ENCODE data around the gene TAS2R31.

Gene TAS2R31

DNA sequence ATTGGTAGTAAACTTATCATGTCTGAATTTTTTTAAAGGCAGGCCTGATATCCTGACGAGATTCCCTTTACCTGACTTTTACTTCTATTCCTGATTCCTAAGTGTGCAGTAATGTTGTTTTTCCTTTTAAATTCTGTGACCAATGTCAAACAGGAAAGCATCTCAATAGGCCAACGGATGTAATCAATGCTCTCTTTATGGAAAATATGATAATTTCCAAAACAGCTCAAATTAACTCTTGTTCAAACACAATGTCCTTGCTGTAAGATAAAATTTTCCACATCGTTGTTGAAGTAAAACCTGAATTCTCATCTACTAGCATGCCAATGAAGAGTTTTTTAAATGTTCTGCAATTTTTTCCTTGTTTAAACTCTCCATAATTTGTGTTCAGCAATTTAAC lies 8.0 kb upstream of the TAS2R31 start:
- no peak for TF ChIP-seq RAD21 (IDR thresholded peaks at IDR 0.05; ENCODE audit: low read depth)
- no peak for TF ChIP-seq TCF12 (IDR thresholded peaks at IDR 0.05; ENCODE audit: low read depth)
- TF ChIP-seq TAF1 (IDR thresholded peaks at IDR 0.05; ENCODE audit: low read depth): no peak
- TF ChIP-seq, protein P1, sequence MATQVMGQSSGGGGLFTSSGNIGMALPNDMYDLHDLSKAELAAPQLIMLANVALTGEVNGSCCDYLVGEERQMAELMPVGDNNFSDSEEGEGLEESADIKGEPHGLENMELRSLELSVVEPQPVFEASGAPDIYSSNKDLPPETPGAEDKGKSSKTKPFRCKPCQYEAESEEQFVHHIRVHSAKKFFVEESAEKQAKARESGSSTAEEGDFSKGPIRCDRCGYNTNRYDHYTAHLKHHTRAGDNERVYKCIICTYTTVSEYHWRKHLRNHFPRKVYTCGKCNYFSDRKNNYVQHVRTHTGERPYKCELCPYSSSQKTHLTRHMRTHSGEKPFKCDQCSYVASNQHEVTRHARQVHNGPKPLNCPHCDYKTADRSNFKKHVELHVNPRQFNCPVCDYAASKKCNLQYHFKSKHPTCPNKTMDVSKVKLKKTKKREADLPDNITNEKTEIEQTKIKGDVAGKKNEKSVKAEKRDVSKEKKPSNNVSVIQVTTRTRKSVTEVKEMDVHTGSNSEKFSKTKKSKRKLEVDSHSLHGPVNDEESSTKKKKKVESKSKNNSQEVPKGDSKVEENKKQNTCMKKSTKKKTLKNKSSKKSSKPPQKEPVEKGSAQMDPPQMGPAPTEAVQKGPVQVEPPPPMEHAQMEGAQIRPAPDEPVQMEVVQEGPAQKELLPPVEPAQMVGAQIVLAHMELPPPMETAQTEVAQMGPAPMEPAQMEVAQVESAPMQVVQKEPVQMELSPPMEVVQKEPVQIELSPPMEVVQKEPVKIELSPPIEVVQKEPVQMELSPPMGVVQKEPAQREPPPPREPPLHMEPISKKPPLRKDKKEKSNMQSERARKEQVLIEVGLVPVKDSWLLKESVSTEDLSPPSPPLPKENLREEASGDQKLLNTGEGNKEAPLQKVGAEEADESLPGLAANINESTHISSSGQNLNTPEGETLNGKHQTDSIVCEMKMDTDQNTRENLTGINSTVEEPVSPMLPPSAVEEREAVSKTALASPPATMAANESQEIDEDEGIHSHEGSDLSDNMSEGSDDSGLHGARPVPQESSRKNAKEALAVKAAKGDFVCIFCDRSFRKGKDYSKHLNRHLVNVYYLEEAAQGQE (IDR thresholded peaks at IDR 0.05; ENCODE audit: low read depth): no peak

DNA sequence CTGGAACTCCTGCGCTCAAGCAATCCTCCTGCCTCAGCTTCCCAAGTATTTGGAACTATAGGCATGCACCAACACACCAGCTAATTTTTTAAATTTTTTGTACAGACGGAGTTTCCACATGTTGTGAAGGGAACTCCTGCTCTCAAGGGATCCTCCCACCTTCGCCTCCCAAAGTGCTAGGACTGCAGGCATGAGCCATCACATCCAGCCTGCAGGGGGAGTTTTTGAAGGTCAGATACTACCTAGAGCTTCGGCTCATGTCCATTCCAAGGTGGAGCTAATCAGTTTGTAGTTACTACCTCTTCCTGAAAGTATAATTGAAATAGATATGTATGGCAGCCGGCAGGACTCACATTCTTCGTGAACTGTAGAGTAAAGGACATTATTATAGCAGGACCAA lies 5.1 kb downstream of the TAS2R31 start:
- TF ChIP-seq, protein P2, sequence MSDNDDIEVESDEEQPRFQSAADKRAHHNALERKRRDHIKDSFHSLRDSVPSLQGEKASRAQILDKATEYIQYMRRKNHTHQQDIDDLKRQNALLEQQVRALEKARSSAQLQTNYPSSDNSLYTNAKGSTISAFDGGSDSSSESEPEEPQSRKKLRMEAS (IDR thresholded peaks at IDR 0.05): no peak
- TF ChIP-seq ZBTB7A (IDR thresholded peaks at IDR 0.05; ENCODE audit: low read depth): no peak
- TF ChIP-seq CEBPB (IDR thresholded peaks at IDR 0.05): no peak
- no peak for TF ChIP-seq TEAD4 (IDR thresholded peaks at IDR 0.05)
- TF ChIP-seq EGR1 (IDR thresholded peaks at IDR 0.05): no peak

DNA sequence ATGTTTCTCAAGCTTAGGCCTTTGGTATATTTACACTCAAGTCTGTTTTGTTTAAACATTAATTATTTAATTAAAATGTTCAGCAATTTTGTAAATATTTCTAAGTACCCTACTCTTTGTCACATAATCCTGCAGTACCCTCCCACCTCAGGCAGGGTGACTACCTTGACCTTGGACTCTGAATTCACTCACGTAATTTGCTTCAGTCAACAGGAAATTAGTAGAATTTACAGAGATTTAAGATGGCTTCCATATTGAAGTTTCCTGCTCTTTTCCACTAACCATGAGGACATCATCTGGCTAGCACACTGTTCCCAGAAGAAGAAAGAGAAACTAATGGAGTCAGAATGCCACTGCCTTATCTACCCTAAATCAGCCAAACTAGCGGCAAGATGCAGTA lies 7.8 kb downstream of the TAS2R31 start:
- no peak for TF ChIP-seq EGR1 (IDR thresholded peaks at IDR 0.05)
- no peak for TF ChIP-seq TAF1 (IDR thresholded peaks at IDR 0.05; ENCODE audit: low read depth)
- no peak for TF ChIP-seq NFIC (IDR thresholded peaks at IDR 0.05)
- TF ChIP-seq, protein P2 (IDR thresholded peaks at IDR 0.05): no peak
- TF ChIP-seq CEBPB (IDR thresholded peaks at IDR 0.05): no peak
- TF ChIP-seq, protein P1 (IDR thresholded peaks at IDR 0.05; ENCODE audit: low read depth): no peak
- TF ChIP-seq ZBTB7A (IDR thresholded peaks at IDR 0.05; ENCODE audit: low read depth): no peak
- no peak for TF ChIP-seq FOXM1 (IDR thresholded peaks at IDR 0.05; ENCODE audit: borderline replicate concordance, low read depth)
- TF ChIP-seq TEAD4 (IDR thresholded peaks at IDR 0.05): no peak
- TF ChIP-seq TCF12 (IDR thresholded peaks at IDR 0.05; ENCODE audit: low read depth): no peak
- TF ChIP-seq CREB1 (IDR thresholded peaks at IDR 0.05; ENCODE audit: low read depth): no peak
- TF ChIP-seq RAD21 (IDR thresholded peaks at IDR 0.05; ENCODE audit: low read depth): no peak

DNA sequence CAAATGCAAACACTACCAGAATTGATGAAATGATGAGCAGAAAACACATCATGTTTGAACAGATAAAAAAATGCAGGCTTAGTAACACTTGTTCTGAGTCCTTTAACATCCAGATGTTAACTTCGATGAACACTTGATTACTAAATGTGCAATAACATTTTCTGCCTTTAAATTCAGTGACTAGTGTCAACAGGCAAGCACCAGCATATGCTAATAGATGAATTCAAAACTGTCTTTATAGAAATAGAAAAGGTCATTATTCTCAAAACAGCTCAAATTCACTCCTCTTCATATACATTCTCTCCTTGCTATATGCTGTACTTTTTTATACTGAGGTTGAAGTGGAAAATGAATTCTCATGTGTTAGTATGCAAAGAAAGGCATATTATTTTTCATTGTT lies 8.7 kb downstream of the TAS2R31 start, which contains the start of gene TAS2R19:
TSS of gene TAS2R19 (minus strand) at position 101 of the 400 bp plus-strand sequence. CDS start at position 52, 49 bp downstream.
- no peak for TF ChIP-seq TCF12 (IDR thresholded peaks at IDR 0.05; ENCODE audit: low read depth)
- TF ChIP-seq TAF1 (IDR thresholded peaks at IDR 0.05; ENCODE audit: low read depth): no peak
- no peak for TF ChIP-seq CREB1 (IDR thresholded peaks at IDR 0.05; ENCODE audit: low read depth)

DNA sequence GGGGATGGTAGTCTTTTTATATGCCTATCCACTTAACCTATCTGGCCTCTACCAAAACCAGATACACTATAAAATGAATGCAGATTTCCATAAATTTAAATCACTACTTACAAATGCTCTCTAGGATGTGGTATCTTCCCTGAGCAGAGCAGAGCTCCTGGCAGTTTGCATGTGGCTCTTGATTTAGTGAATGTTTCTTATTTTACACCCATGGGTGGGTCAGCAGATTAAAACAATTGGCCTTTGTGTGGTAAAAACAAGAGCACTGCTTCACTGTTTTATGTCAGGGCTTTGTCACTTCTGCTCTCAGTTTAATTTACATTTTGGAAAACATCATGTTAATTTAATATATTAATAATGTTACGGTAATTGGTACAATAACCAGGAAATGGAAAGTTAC lies 14.3 kb downstream of the TAS2R31 start:
- TF ChIP-seq CEBPB (IDR thresholded peaks at IDR 0.05): no peak
- no peak for TF ChIP-seq NFIC (IDR thresholded peaks at IDR 0.05)
- no peak for TF ChIP-seq TCF12 (IDR thresholded peaks at IDR 0.05; ENCODE audit: low read depth)
- no peak for TF ChIP-seq FOXM1 (IDR thresholded peaks at IDR 0.05; ENCODE audit: borderline replicate concordance, low read depth)
- TF ChIP-seq, protein P3, sequence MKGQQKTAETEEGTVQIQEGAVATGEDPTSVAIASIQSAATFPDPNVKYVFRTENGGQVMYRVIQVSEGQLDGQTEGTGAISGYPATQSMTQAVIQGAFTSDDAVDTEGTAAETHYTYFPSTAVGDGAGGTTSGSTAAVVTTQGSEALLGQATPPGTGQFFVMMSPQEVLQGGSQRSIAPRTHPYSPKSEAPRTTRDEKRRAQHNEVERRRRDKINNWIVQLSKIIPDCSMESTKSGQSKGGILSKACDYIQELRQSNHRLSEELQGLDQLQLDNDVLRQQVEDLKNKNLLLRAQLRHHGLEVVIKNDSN (IDR thresholded peaks at IDR 0.05): no peak

DNA sequence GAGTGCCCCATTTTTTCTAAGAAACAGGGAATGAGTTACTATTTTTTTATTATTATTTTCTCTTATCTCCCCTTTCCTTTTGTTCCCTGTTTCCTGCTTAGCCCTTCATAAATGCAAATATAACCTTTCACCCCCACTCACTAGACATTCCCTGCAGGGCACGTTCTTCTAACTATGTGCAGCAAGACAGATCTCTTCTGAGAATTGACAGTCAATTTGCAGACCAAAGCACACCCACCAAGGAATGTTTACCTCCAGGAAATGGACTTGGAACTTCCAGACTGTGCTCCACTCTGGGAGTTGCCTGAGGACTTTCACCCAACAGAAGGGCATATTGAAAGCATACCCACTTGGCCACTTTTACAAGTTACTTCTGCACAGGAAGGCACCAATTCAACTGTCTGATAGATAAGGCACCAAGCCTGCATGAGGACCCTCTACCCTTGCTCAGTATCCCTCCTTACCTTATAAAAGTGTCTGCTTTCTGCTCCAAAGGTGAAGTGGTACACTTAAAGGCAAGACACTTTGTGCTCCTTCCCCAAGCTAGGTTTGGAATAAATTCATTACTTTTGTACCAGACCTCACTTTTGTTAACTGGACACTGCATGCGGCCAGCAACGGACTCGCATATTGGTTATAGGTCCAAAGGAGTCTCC lies 15.3 kb downstream of the TAS2R31 start:
- TF ChIP-seq, protein P1 (IDR thresholded peaks at IDR 0.05; ENCODE audit: low read depth): no peak
- TF ChIP-seq YY1 (IDR thresholded peaks at IDR 0.05; ENCODE audit: low read depth): no peak

Data from Ishikawa (cell line).